Activated naive CD4-positive, alpha-beta T cell treated with anti-CD3 and anti-CD28 coated beads, Interleukin-2, amount 50 U/mL, for 24 hours (primary cell): ENCODE data around the gene RAD9A.
A peak's percentile ranks its signal among the peaks of the same experiment; 100 is the strongest.
"Not testable (repeated sequence)": the region's sequence is repeated elsewhere in the genome, so short reads cannot be mapped to it uniquely, and the experiment has no call there.

Source experiments
- H3K27ac Mint-ChIP-seq: one replicate; pipeline ENCODE4 v1.8.0; 2021; ENCODE audit warnings: mild to moderate bottlenecking, mixed read lengths
- H3K27me3 Mint-ChIP-seq: one replicate; pipeline ENCODE4 v1.8.0; 2021; ENCODE audit warnings: mixed read lengths
- H3K36me3 Mint-ChIP-seq: one replicate; pipeline ENCODE4 v1.8.0; 2021; ENCODE audit warnings: mixed read lengths
- H3K4me1 Mint-ChIP-seq: one replicate; pipeline ENCODE4 v1.8.0; 2021; ENCODE audit warnings: mixed read lengths
- H3K4me3 Mint-ChIP-seq: one replicate; pipeline ENCODE4 v1.8.0; 2021; ENCODE audit warnings: mild to moderate bottlenecking, mixed read lengths
- H3K9me3 Mint-ChIP-seq: one replicate; pipeline ENCODE4 v1.8.0; 2021; ENCODE audit warnings: mixed read lengths

Gene RAD9A

DNA sequence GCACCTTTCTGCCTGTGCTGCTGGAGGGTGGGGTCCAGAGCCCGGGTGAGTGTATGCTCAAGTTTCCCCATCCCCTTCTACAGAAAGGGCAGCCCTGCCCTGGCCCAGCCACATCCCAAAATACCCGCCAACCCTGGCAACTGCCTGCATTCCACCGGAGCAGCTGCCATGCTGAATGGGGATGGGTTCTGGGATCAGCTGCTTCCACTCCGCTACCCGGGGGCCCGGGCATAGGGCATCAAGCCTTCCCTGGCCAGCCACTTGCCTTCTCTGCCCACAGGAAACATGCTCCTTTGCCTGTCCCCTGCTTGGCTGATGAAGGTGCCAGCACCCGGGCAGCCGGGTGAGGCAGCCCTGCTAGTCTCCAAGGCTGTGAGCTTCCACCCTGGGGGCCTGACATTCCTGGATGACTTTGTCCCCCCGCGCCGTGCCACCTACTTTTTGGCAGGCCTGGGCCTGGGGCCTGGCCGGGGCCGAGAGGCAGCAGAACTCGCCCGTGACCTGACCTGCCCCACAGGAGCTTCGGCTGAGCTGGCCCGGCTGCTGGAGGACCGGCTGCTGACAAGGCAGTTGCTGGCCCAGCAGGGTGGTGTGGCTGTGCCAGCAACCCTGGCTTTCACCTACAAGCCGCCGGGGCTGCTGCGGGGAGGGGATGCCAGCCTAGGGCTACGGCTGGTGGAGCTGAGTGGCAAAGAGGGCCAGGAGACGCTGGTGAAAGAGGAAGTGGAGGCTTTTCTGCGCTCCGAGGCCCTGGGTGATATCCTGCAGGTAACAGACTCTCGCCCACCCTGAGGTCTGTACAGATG is 26.9 kb downstream of the RAD9A start:
- Mint-ChIP-seq H3K4me3 (peak overlapping the region; percentile 73), H3K36me3 (no peaks in the 10 kb centered on the region), H3K27me3 (no peaks in the 10 kb centered on the region), H3K4me1 (peaks cover 67% of the 10 kb centered on the region), H3K27ac (peak overlapping the region; percentile 68), H3K9me3 (no peaks in the 10 kb centered on the region)

- peaks cover 60% of the 10 kb centered on the region for H3K4me1 Mint-ChIP-seq
- H3K36me3 Mint-ChIP-seq, result no peaks in the 10 kb centered on the region
- H3K4me3 Mint-ChIP-seq, result peak overlapping the region; percentile 84
- no peak overlapping the region for H3K27ac Mint-ChIP-seq
- no peaks in the 10 kb centered on the region for H3K27me3 Mint-ChIP-seq
- no peaks in the 10 kb centered on the region for H3K9me3 Mint-ChIP-seq
These were observed 27.7 kb downstream of the RAD9A start for GRCh38 chr11:67419325-67420049.

GRCh38 chr11:67420147-67420645 is 28.4 kb downstream of the RAD9A start:
- no peaks in the 10 kb centered on the region for H3K27me3 Mint-ChIP-seq
- peaks cover 62% of the 10 kb centered on the region for H3K4me1 Mint-ChIP-seq
- H3K4me3 Mint-ChIP-seq, result peak overlapping the region; percentile 84
- no peaks in the 10 kb centered on the region for H3K9me3 Mint-ChIP-seq
- H3K36me3 Mint-ChIP-seq, result no peaks in the 10 kb centered on the region
- H3K27ac Mint-ChIP-seq, result peak overlapping the region; percentile 84

GRCh38 chr11:67420646-67421429 is 29.1 kb downstream of the RAD9A start:
- Mint-ChIP-seq H3K9me3 (no peaks in the 10 kb centered on the region), H3K36me3 (no peaks in the 10 kb centered on the region), H3K4me1 (peaks cover 61% of the 10 kb centered on the region), H3K27ac (peak overlapping the region; percentile 85), H3K27me3 (no peaks in the 10 kb centered on the region), H3K4me3 (peak overlapping the region; percentile 79)

DNA sequence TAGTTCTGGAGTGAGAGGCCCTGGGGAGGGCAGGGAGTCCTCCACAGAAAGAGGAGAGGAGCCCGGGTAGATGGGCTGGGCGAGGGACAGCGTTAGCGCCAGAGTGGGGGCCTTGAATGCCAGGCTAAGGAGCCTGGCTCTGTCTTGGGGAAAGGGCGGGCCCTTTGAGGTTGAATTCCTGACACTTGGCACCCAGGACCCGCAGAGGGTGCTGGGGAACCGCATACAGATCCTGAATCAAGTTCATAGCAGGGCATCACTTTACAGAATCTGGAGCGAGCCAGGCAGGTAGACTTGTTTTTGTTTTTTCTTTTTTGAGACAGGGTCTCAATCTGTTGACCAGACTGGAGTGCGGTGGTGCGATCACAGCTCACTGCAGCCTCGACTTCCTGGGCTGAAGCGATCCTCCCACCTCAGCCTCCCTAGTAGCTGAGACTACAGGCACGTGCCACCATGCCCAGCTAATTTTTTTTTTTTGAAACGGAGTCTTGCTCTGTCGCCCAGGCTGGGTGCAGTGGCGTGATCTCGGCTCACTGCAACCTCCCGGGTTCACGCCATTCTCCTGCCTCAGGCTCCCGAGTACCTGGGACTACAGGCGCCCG is 29.7 kb downstream of the RAD9A start:
- Mint-ChIP-seq H3K27me3 (no peaks in the 10 kb centered on the region), H3K4me3 (peak overlapping the region; percentile 79), H3K4me1 (peaks cover 55% of the 10 kb centered on the region), H3K9me3 (no peaks in the 10 kb centered on the region), H3K27ac (peak overlapping the region; percentile 85), H3K36me3 (no peaks in the 10 kb centered on the region)

DNA sequence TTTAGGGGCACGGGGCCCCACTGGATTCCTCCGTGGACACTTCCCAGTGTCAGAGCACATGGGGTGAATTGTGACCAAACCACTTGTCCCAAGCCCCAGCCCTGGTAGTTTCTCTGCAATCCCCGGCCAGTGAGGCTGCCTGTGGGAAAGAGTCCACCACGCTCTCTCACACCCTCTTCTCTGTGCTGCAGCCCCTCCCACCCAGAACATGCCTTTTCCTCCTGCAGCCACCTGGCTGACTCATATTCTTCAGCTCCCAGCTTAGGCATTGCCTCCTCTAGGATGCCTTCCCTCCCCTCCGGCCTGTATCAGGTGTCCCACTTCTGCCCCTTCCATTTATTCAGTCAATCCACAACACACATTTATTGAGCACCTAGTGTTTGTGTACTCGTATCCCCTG is 31.1 kb downstream of the RAD9A start:
- Mint-ChIP-seq H3K4me1 (peaks cover 52% of the 10 kb centered on the region), H3K27me3 (no peaks in the 10 kb centered on the region)

DNA sequence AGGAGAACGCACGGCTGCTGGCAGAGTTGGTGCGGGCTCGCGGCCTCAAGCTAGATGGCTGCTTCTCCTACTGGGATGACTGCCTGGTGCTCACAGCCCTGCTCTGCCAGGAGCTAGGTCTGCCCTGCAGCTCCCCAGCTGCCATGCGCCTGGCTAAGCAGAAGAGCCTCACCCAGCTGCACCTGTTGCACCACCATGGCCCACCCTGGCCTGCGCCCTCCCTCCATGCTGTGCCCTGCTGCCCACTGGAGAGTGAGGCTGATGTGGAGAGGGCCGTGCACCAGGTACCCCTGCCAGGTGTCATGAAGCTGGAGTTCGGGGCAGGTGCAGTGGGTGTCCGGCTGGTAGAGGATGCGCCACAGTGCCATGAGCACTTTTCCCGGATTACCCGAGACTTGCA is 31.7 kb downstream of the RAD9A start:
- H3K36me3 Mint-ChIP-seq, result no peaks in the 10 kb centered on the region
- H3K27ac Mint-ChIP-seq, result no peak overlapping the region

More for the DNA sequence above, 31.1 kb downstream of the RAD9A start:
- no peaks in the 10 kb centered on the region for H3K9me3 Mint-ChIP-seq
- H3K36me3 Mint-ChIP-seq, result no peaks in the 10 kb centered on the region
- no peak overlapping the region for H3K4me3 Mint-ChIP-seq
- H3K27ac Mint-ChIP-seq, result no peak overlapping the region

GRCh38 chr11:67423891-67424613 is 32.3 kb downstream of the RAD9A start:
- Mint-ChIP-seq H3K27ac (no peak overlapping the region), H3K4me3 (no peak overlapping the region), H3K27me3 (no peaks in the 10 kb centered on the region), H3K36me3 (no peaks in the 10 kb centered on the region), H3K9me3 (no peaks in the 10 kb centered on the region), H3K4me1 (peaks cover 44% of the 10 kb centered on the region)

More for the DNA sequence above, 31.7 kb downstream of the RAD9A start:
- Mint-ChIP-seq H3K9me3 (no peaks in the 10 kb centered on the region), H3K27me3 (no peaks in the 10 kb centered on the region), H3K4me3 (no peak overlapping the region), H3K4me1 (peaks cover 50% of the 10 kb centered on the region)

GRCh38 chr11:67427364-67427859 is 35.6 kb downstream of the RAD9A start:
- peak overlapping the region; percentile 98 for H3K27ac Mint-ChIP-seq
- peak overlapping the region; percentile 96 for H3K4me3 Mint-ChIP-seq
- not testable (repeated sequence) for H3K27me3 Mint-ChIP-seq, H3K9me3 Mint-ChIP-seq, H3K36me3 Mint-ChIP-seq
- peaks cover 41% of the 10 kb centered on the region for H3K4me1 Mint-ChIP-seq

- H3K27me3 Mint-ChIP-seq, result no peaks in the 10 kb centered on the region
These were observed 36.5 kb downstream of the RAD9A start, which contains the start of gene RPS6KB2 for GRCh38 chr11:67428052-67429001. Gene RPS6KB2, plus strand, starts transcription at chr11:67428494. Its CDS starts 52 bp downstream, at chr11:67428546.

GRCh38 chr11:67429038-67429668 is 37.4 kb downstream of the RAD9A start:
- no peaks in the 10 kb centered on the region for H3K27me3 Mint-ChIP-seq
- H3K4me3 Mint-ChIP-seq, result peak overlapping the region; percentile 96
- peaks cover 46% of the 10 kb centered on the region for H3K4me1 Mint-ChIP-seq
- H3K27ac Mint-ChIP-seq, result peak overlapping the region; percentile 75
- H3K36me3 Mint-ChIP-seq, result peaks cover 7% of the 10 kb centered on the region
- H3K9me3 Mint-ChIP-seq, result no peaks in the 10 kb centered on the region

More at GRCh38 chr11:67428052-67429001, 36.5 kb downstream of the RAD9A start, which contains the start of gene RPS6KB2:
- Mint-ChIP-seq H3K36me3 (peaks cover 7% of the 10 kb centered on the region), H3K4me1 (peaks cover 37% of the 10 kb centered on the region), H3K27ac (peak within 1 kb of the TSS; percentile 98), H3K9me3 (no peaks in the 10 kb centered on the region), H3K4me3 (peak within 1 kb of the TSS; percentile 96)

GRCh38 chr11:67429722-67430121 is 37.9 kb downstream of the RAD9A start:
- Mint-ChIP-seq H3K36me3 (peaks cover 7% of the 10 kb centered on the region), H3K4me1 (peaks cover 47% of the 10 kb centered on the region), H3K27me3 (no peaks in the 10 kb centered on the region), H3K27ac (no peak overlapping the region), H3K9me3 (no peaks in the 10 kb centered on the region), H3K4me3 (peak overlapping the region; percentile 96)
